Natural killer cell (primary cell): ENCODE data around the gene VWDE. TPM values are rescaled to one million over a fixed set of nuclear protein-coding genes. Genes with fewer than 3 reads are reported as not detected.

Experiments
- ATAC-seq, 3 donors: fragments of 150-1000 bp in 2 of 3; fragments of 200-7000 bp in 1 of 3; cut with Tn5 transposase; 1 replicate in 1 of 3; 2 replicates in 2 of 3; pipeline ENCODE4 v1.10.0; 2021; ENCODE audit warnings: mild to moderate bottlenecking in 2 of 3, moderate library complexity in 2 of 3
- DNase-seq, 2 donors: peaks; one replicate each; pipeline versions ENCODE4 v3.0.0 to v3.0.0-alpha.2; 2013 to 2021; ENCODE audit warnings: mixed read lengths in 1 of 2
- H3K27ac ChIP-seq: one replicate; pipeline ENCODE4 v1.5.1; 2013; ENCODE audit warnings: mild to moderate bottlenecking, low read length
- H3K27me3 ChIP-seq: one replicate; pipeline ENCODE4 v1.6.1; 2013; ENCODE audit warnings: low read length; ENCODE audit not compliant: control insufficient read depth, insufficient read depth
- H3K36me3 ChIP-seq: one replicate; pipeline ENCODE4 v1.6.1; 2013; ENCODE audit warnings: low read length; ENCODE audit not compliant: control insufficient read depth, insufficient read depth
- H3K4me1 ChIP-seq: one replicate; pipeline ENCODE4 v1.6.1; 2013; ENCODE audit warnings: low read length; ENCODE audit not compliant: control insufficient read depth, insufficient read depth
- H3K4me3 ChIP-seq: one replicate; pipeline ENCODE4 v1.5.1; 2013; ENCODE audit warnings: low read length
- H3K9me3 ChIP-seq: one replicate; pipeline ENCODE4 v1.6.1; 2013; ENCODE audit warnings: low read length; ENCODE audit not compliant: control insufficient read depth, insufficient read depth
- H3K27ac Mint-ChIP-seq, 2 donors: one replicate each; pipeline ENCODE4 v1.8.0; 2022; ENCODE audit warnings: mild to moderate bottlenecking in 2 of 2, mixed read lengths in 2 of 2, moderate library complexity in 1 of 2
- H3K27me3 Mint-ChIP-seq, 2 donors: one replicate each; pipeline ENCODE4 v1.8.0; 2022; ENCODE audit warnings: low read depth in 2 of 2, mixed read lengths in 2 of 2
- H3K36me3 Mint-ChIP-seq: one replicate; pipeline ENCODE4 v1.8.0; 2022; ENCODE audit warnings: mixed read lengths
- H3K4me1 Mint-ChIP-seq, 2 donors: one replicate each; pipeline ENCODE4 v1.8.0; 2022; ENCODE audit warnings: mixed read lengths in 2 of 2
- H3K4me3 Mint-ChIP-seq: one replicate; pipeline ENCODE4 v1.8.0; 2022; ENCODE audit warnings: mild to moderate bottlenecking, moderate library complexity, mixed read lengths
- H3K9me3 Mint-ChIP-seq, 2 donors: one replicate each; pipeline ENCODE4 v1.8.0; 2022; ENCODE audit warnings: mixed read lengths in 2 of 2
- CTCF ChIP-seq: fragments of 200-600 bp; IDR thresholded peaks from one replicate; pipeline ENCODE4 v1.8.0; 2022; ENCODE audit warnings: antibody characterized with exemption
- WGBS: methylation state at CpG from one replicate; pipeline ENCODE4 v1.1.7; 2013; ENCODE audit warnings: missing lambda C conversion rate; ENCODE audit not compliant: insufficient coverage; 5-methylcytosine and 5-hydroxymethylcytosine counted together
- intact Hi-C: fragments of 100-400 bp; cut with micrococcal nuclease; formaldehyde crosslinking; loops from one replicate; pipeline ENCODE4 v1.14.2; 2022
- total RNA-seq, 4 donors: library from RNA; stranded (reverse); fragments of 120-200 nt in 1 of 4; gene quantifications; one replicate each; pipeline versions ENCODE4 v1.2.3 to v1.2.4, GENCODE V29; 2013 to 2022

Gene VWDE
- total RNA-seq, 3 donors from 2014 or later (not counting 1 experiment from before 2014, with no cell fraction given), result 0.09 TPM; not detected in 2

- no peak for TF ChIP-seq CTCF
- H3K4me1 Mint-ChIP-seq, result no peaks in the 10 kb centered on the region
- Histone ChIP-seq H3K4me3 (no peak overlapping the region), H3K4me1 (no peaks in the 10 kb centered on the region), H3K36me3 (no peaks in the 10 kb centered on the region), H3K9me3 (no peaks in the 10 kb centered on the region), H3K27me3 (no peaks in the 10 kb centered on the region), H3K27ac (no peak overlapping the region)
- peaks cover 0 to 8% of the 10 kb centered on the region in 2 donors for H3K9me3 Mint-ChIP-seq
- no peak overlapping the region for H3K4me3 Mint-ChIP-seq
- H3K36me3 Mint-ChIP-seq, result no peaks in the 10 kb centered on the region
- ATAC-seq (no peak), DNase-seq (no peak)
- intact Hi-C loops, result no loop called here
- WGBS, result 85% methylated on average over 10 of the region's 11 CpGs
- H3K27me3 Mint-ChIP-seq, result peaks cover 0 to 3% of the 10 kb centered on the region in 2 donors
- H3K27ac Mint-ChIP-seq, result no peak overlapping the region
These were observed 28.4 kb upstream of the VWDE start for GRCh38 chr7:12431886-12432556.

- ATAC-seq (no peak), DNase-seq (no peak)
- no peaks in the 10 kb centered on the region for H3K36me3 ChIP-seq
- H3K27ac Mint-ChIP-seq, result no peak overlapping the region
- H3K36me3 Mint-ChIP-seq, result no peaks in the 10 kb centered on the region
- H3K27me3 ChIP-seq, result no peaks in the 10 kb centered on the region
- H3K9me3 ChIP-seq, result no peaks in the 10 kb centered on the region
- H3K27me3 Mint-ChIP-seq, result no peaks in the 10 kb centered on the region
- H3K4me3 Mint-ChIP-seq, result no peak overlapping the region
- no peaks in the 10 kb centered on the region for H3K4me1 ChIP-seq
- intact Hi-C loops, result no loop called here
- H3K4me1 Mint-ChIP-seq, result no peaks in the 10 kb centered on the region
- H3K27ac ChIP-seq, result no peak overlapping the region
- H3K9me3 Mint-ChIP-seq, result peaks cover 0 to 6% of the 10 kb centered on the region in 2 donors
- no peak for TF ChIP-seq CTCF
- no peak overlapping the region for H3K4me3 ChIP-seq
- no CpG with 5 or more reads among the region's 1 CpG for WGBS
These were observed 21.6 kb upstream of the VWDE start for GRCh38 chr7:12425311-12425710.

- Mint-ChIP-seq H3K27ac (no peak overlapping the region), H3K27me3 (no peaks in the 10 kb centered on the region), H3K9me3 (peaks cover 0 to 4% of the 10 kb centered on the region in 2 donors), H3K4me1 (no peaks in the 10 kb centered on the region), H3K36me3 (no peaks in the 10 kb centered on the region), H3K4me3 (no peak overlapping the region)
- no peak overlapping the region for H3K4me3 ChIP-seq
- no peaks in the 10 kb centered on the region for H3K9me3 ChIP-seq
- no peaks in the 10 kb centered on the region for H3K27me3 ChIP-seq
- no peak overlapping the region for H3K27ac ChIP-seq
- DNase-seq, result no peak
- ATAC-seq, result no peak
- intact Hi-C loops, result no loop called here
- H3K4me1 ChIP-seq, result no peaks in the 10 kb centered on the region
- WGBS, result 83% methylated on average over 10 of the region's 12 CpGs
- H3K36me3 ChIP-seq, result no peaks in the 10 kb centered on the region
- TF ChIP-seq CTCF, result no peak
These were observed 20.5 kb upstream of the VWDE start for GRCh38 chr7:12423997-12424745.
